K562 (cell line): Measurements from ENCODE around the gene CCNL1. TPM values are rescaled to one million over a fixed set of nuclear protein-coding genes. Genes with fewer than 3 reads are reported as not detected.
A peak's percentile ranks its signal among the peaks of the same experiment; 100 is the strongest.

Experiments
- BRD4 ChIP-seq: fragments of 200-600 bp; sonication (generic); IDR thresholded peaks from 2 replicates; pipeline ENCODE4 v1.6.1; 2017; ENCODE audit warnings: inconsistent platforms
- CEBPB ChIP-seq: fragments of 450-650 bp; IDR thresholded peaks from 2 replicates; pipeline ENCODE4 v1.6.1; 2016; ENCODE audit warnings: missing genetic modification characterization, missing compliant biosample characterization
- CREB3 ChIP-seq: fragments of 450-650 bp; conservative IDR thresholded peaks from 2 replicates; pipeline ENCODE4 v1.6.1; 2016; ENCODE audit warnings: missing genetic modification characterization, low read depth, mild to moderate bottlenecking, missing compliant biosample characterization, moderate library complexity
- ETV6 ChIP-seq, 3 experiments: fragments of 150-350 bp in 1 of 3; sonication (generic) in 1 of 3; formaldehyde crosslinking in 1 of 3; IDR thresholded peaks; 2 replicates each; pipeline versions ENCODE4 v1.6.1 to v1.8.0; 2014 to 2022; ENCODE audit warnings: borderline replicate concordance in 2 of 3, low read depth in 2 of 3, antibody characterized with exemption in 1 of 3, low read length in 1 of 3, mild to moderate bottlenecking in 1 of 3, missing genetic modification reagents in 1 of 3
- GTF3C2 ChIP-seq: IDR thresholded peaks from 3 replicates; pipeline ENCODE4 v1.6.1; 2011; ENCODE audit warnings: borderline replicate concordance, mild to moderate bottlenecking, moderate library complexity; ENCODE audit not compliant: insufficient read length; ENCODE audit errors: extremely low read depth
- HDAC2 ChIP-seq: fragments of 450-650 bp; IDR thresholded peaks from 2 replicates; pipeline ENCODE4 v1.6.1; 2016; ENCODE audit warnings: mild to moderate bottlenecking
- HDAC8 ChIP-seq: fragments of 450-650 bp; IDR thresholded peaks from 2 replicates; pipeline ENCODE4 v1.6.1; 2016; ENCODE audit warnings: mild to moderate bottlenecking, missing genetic modification characterization, moderate library complexity, missing compliant biosample characterization
- HMGN3 ChIP-seq: IDR thresholded peaks from 2 replicates; pipeline ENCODE4 v1.6.1; 2011; ENCODE audit warnings: borderline replicate concordance, low read depth, mild to moderate bottlenecking, mixed read lengths, low read length; ENCODE audit not compliant: insufficient read length; ENCODE audit errors: extremely low read depth
- LEF1 ChIP-seq: fragments of 450-650 bp; IDR thresholded peaks from 2 replicates; pipeline ENCODE4 v1.6.1; 2016; ENCODE audit warnings: mild to moderate bottlenecking
- POLR3G ChIP-seq: IDR thresholded peaks from 2 replicates; pipeline ENCODE4 v1.6.1; 2011; ENCODE audit not compliant: insufficient read length, insufficient replicate concordance; ENCODE audit errors: extremely low read depth
- RBM15 ChIP-seq: fragments of 200-400 bp; formaldehyde crosslinking; IDR thresholded peaks from 2 replicates; pipeline ENCODE4 v1.6.1; 2018; ENCODE audit warnings: mild to moderate bottlenecking, low read length, moderate library complexity; ENCODE audit not compliant: insufficient read depth
- RBM39 ChIP-seq: fragments of 200-400 bp; formaldehyde crosslinking; optimal IDR thresholded peaks from 2 replicates; pipeline ENCODE3; 2018; ENCODE audit warnings: low read depth, low read length
- SAFB ChIP-seq: fragments of 200-400 bp; formaldehyde crosslinking; IDR thresholded peaks from 2 replicates; pipeline ENCODE4 v1.6.1; 2017; ENCODE audit warnings: low read depth, low read length, borderline replicate concordance
- SRSF3 ChIP-seq: fragments of 200-400 bp; formaldehyde crosslinking; IDR thresholded peaks from 2 replicates; pipeline ENCODE4 v1.6.1; 2016; ENCODE audit warnings: mild to moderate bottlenecking, low read length, moderate library complexity; ENCODE audit not compliant: insufficient read depth
- TCF3 ChIP-seq: sonication (generic); formaldehyde crosslinking; IDR thresholded peaks from 2 replicates; pipeline ENCODE4 v1.4.0; 2020; ENCODE audit warnings: mild to moderate bottlenecking, missing genetic modification reagents
- THRA ChIP-seq: fragments of 450-650 bp; IDR thresholded peaks from 2 replicates; pipeline ENCODE4 v1.6.1; 2017; ENCODE audit warnings: mild to moderate bottlenecking, moderate library complexity
- ZBTB1 ChIP-seq: sonication (generic); formaldehyde crosslinking; IDR thresholded peaks from 2 replicates; pipeline ENCODE4 v1.8.1; 2023; ENCODE audit warnings: missing genetic modification reagents, low read depth, mild to moderate bottlenecking, borderline replicate concordance
- ZNF175 ChIP-seq: fragments of 200-800 bp; sonication (Bioruptor generic); IDR thresholded peaks from 2 replicates; pipeline ENCODE4 v1.6.1; 2016; ENCODE audit warnings: low read depth, mild to moderate bottlenecking, missing genetic modification characterization, missing compliant biosample characterization
- ZNF589 ChIP-seq: fragments of 200-800 bp; sonication (Bioruptor generic); IDR thresholded peaks from 2 replicates; pipeline ENCODE4 v1.6.1; 2016; ENCODE audit warnings: low read depth, missing genetic modification characterization, missing compliant biosample characterization
- ZNF75A ChIP-seq: fragments of 450-650 bp; formaldehyde crosslinking; IDR thresholded peaks from 2 replicates; pipeline ENCODE4 v1.4.0; 2020; ENCODE audit warnings: mild to moderate bottlenecking
- ZZZ3 ChIP-seq: fragments of 450-650 bp; IDR thresholded peaks from 2 replicates; pipeline ENCODE4 v1.6.1; 2016; ENCODE audit warnings: antibody characterized with exemption, mild to moderate bottlenecking, moderate library complexity
- polyA plus RNA-seq, 8 experiments: library from polyadenylated mRNA; depleted of rRNA in 4 of 8; stranded (reverse) in 5 of 8; unstranded in 3 of 8; fragments of >200 nt; fragmentation: Nextera tagmentation in 2 of 8; fragmentation: Illumina TruSeq in 1 of 8; extraction: Ambion mirVana in 2 of 8; extraction: Trizol in 1 of 8; gene quantifications; 2 replicates each; pipeline versions ENCODE4 v1.2.1 to v1.2.3, GENCODE V29; 2011 to 2014; ENCODE audit warnings: inconsistent platforms in 1 of 8, missing spikeins in 1 of 8
- total RNA-seq, 7 experiments: library from RNA; depleted of rRNA in 6 of 7; stranded (reverse); fragments of >200 nt in 6 of 7; fragmentation: Illumina TruSeq in 2 of 7; extraction: Trizol in 2 of 7; gene quantifications; 2 replicates each; pipeline versions ENCODE4 v1.2.1 to v1.2.3, GENCODE V29; 2011 to 2021; ENCODE audit warnings: low replicate concordance in 1 of 7

CCNL1 gene
- total and polyA plus RNA-seq, 9 of the 15 experiments (the other 6 are each of a cell fraction or from before 2014, with no cell fraction given): 16.1 to 186 (median 132) TPM

GRCh38 chr3:157159762-157160657, at the start of gene CCNL1 (continued):
- TF ChIP-seq ZNF175: peak; percentile 56; the same call in 1 of the 2 replicates
- TF ChIP-seq RBM15: no peak
- TF ChIP-seq SAFB: peak; percentile 99
- no peak for TF ChIP-seq CEBPB
- TF ChIP-seq THRA: no peak
- no peak for TF ChIP-seq GTF3C2
- peak; percentile 72; the same call in 1 of the 2 replicates for TF ChIP-seq ZZZ3
- TF ChIP-seq SRSF3: no peak
- no peak; the same call in 1 of the 2 replicates for TF ChIP-seq CREB3 (tag)
- TF ChIP-seq HDAC2: no peak; the same call in 1 of the 2 replicates
- TF ChIP-seq TCF3 (CRISPR knock-in tag): peak; percentile 40; the same call in 1 of the 2 replicates
- no peak for TF ChIP-seq POLR3G
- peak; percentile 93 for TF ChIP-seq HMGN3
- TF ChIP-seq ZBTB1 (CRISPR knock-in tag): peak; percentile 85
- peak; percentile 94 for TF ChIP-seq ZNF589 (CRISPR knock-in tag)
- TF ChIP-seq ZNF75A (CRISPR knock-in tag): peak; percentile 64; the same call in 1 of the 2 replicates
- TF ChIP-seq HDAC8: peak; percentile 24; the same call in 1 of the 2 replicates
- TF ChIP-seq ETV6 (IDR thresholded peaks at IDR 0.05; ENCODE audit: borderline replicate concordance in 1 of 2, low read depth in 2 of 2, low read length in 1 of 2): peak; percentile 90 to 91; a peak in 3 of 4 replicates
- TF ChIP-seq ETV6 (CRISPR knock-in tag; IDR thresholded peaks at IDR 0.05; ENCODE audit: borderline replicate concordance): peak; percentile 73
- TF ChIP-seq RBM39: no peak
- TF ChIP-seq LEF1: peak; percentile 50; the same call in 1 of the 2 replicates
- peak; percentile 70; the same call in 1 of the 2 replicates for TF ChIP-seq BRD4
